HG03571 (cell line): ENCODE data around the gene NXT1.

Experiments
- ATAC-seq: cut with Tn5 transposase; IDR thresholded peaks from one replicate; pipeline ENCODE4 v1.9.1; 2021; ENCODE audit not compliant: unreplicated experiment

NXT1 gene

GRCh38 chr20:23358923-23359593 lies 8.5 kb downstream of the NXT1 start:
- ATAC-seq = no peak

DNA sequence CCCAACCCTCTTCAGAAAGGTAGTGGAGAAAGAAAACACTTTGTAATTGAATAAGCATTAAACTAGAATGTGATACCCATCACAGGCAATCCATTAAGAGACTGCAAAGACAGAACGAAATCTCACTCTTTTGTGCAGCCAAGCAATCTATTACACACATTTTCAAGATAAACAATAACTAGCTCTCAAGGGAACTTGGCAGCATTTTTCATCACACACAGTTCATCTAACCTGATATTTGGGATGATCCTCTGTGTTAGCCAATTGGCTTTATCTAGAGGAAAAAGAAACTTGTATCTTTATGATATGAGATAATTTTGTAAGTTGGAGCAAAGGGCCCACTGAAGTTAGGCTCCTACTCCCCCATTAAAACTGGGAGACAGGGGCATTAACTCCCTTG lies 9.9 kb downstream of the NXT1 start:
- no peak for ATAC-seq

GRCh38 chr20:23361119-23361475 lies 10.5 kb downstream of the NXT1 start:
- no peak for ATAC-seq

DNA sequence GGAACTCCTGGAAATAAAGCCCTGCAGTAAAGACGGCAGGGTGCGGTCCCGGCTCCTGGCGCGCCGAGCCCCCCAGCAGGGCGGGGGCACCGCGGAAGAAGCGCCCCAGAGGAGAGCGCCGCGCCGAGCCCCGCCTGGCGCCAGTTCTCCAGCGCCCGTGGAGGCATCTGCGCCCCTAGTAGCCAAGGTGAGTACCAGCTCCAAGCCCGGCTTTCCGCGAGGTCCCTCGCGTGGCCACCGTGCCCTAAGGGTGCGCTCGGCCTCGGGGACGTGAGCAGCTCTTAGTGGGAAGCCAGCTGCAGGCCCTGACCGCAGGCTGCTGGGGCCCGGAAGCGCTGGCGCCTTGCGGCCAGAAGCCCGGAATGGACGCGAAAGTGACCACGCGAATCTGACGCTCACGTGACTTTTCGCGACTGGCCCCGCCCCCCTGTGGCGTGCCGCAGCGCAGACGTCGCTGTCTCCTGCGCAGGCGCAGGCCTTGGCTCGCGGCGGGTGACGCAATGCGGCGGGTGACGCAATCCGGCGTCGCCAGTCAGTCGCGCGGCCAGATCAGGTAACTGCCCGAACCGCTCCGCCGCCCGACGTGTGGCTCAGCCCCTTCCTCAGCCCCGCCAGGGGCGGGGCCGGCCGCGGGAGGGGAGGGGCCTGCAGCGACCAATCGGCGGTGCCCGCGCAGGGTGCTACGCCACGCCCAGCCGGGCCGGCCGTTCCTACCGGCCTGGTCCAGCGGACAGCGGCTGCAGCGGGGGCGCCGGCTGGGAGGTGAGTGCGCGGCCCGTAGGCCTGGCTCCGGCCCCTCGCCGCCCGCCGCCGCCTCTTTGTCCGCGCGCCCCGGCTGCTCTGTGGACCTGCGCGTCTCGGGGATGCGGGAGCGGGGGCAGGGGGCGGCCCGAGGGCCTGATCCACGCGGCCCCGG lies 11.1 kb downstream of the NXT1 start, which contains the start of gene GZF1:
GZF1 (plus strand) TSS at position 707 of the 916 bp plus-strand sequence. CDS start 2,202 bp downstream, outside the sequence.
- peak; percentile 70 for ATAC-seq

DNA sequence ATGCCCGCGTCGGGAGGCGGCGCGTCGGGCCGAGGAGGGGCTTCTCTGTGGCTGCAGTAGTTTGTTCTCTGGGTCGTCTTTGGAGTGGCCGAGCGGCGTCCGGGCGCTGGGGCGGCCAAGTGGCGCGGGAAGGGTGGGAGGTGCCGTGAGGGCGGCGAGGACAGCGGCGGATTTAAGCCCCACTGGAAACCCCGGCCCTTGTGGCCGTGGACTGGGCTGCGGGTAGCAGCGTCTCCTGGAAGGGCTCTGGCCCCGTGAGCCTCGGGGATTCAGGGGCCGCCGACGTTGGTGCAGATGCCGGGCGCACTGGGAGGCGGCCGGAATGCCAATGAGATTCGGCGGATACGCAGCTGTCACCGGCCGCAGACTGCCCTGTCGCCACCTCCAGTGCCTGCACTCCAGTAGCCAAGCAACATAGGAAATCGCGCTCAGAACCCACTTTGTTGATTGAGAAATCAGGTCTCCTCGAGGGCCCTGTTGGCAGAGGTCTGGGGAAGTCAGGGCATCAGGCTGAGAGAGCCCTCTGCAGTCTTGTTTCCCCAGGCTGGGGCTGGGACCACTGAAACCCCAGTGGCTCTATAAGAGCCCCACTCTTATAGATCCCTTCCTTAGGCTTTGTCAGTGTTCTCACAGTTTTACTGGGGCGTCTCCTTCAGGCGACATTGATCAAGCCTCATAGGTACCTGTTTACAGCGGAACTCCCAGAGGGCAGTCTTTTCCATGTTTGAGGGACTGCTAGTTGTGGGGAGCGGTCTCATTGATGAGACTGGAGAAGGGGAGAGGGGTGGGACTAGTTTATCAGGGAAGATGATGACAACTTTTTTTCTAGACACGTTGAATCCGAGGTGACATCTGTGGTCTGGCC lies 12.0 kb downstream of the NXT1 start:
- ATAC-seq = peak; percentile 12

DNA sequence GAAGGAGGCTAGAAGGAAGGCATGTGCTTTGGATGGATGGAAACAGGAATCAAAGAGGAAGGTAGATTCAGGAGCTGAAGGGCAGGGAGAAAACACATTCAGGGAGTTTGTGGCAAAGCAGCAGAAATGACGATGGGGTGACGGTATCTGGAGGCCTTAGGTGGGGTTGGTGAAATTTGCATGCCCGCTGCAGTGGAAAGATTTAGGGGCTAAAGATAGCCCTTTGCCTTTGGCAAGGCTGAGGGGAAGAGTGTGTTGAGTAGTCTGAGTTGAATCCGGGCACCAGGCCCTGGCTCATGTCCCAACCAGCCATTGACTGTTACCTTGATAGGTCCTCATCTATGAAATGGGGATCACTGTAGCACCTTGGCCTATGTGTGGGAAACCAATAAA lies 12.7 kb downstream of the NXT1 start:
- no peak for ATAC-seq

- no peak for ATAC-seq
Observed at GRCh38 chr20:23365390-23366165, 15.0 kb downstream of the NXT1 start.

DNA sequence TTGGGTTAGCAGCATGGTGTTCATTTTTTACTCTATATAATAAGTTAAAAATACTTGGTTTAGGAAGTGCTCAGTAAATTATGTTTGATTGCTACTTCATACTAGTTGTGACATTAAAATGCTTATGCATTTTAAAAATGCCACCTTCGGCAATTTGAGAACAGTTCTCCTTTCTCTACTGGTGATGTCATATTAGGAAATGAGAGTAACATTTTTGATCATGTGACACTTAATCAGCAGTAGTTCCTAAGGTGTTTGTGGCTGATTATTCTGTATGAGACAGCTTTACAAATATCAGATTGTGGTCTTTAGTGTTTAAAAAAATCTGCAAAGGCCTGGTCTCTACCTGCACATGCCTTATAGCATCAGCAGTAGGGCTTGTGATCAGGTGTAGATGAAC lies 15.8 kb downstream of the NXT1 start:
- no peak for ATAC-seq

GRCh38 chr20:23367770-23368169 lies 17.2 kb downstream of the NXT1 start:
- ATAC-seq = no peak

DNA sequence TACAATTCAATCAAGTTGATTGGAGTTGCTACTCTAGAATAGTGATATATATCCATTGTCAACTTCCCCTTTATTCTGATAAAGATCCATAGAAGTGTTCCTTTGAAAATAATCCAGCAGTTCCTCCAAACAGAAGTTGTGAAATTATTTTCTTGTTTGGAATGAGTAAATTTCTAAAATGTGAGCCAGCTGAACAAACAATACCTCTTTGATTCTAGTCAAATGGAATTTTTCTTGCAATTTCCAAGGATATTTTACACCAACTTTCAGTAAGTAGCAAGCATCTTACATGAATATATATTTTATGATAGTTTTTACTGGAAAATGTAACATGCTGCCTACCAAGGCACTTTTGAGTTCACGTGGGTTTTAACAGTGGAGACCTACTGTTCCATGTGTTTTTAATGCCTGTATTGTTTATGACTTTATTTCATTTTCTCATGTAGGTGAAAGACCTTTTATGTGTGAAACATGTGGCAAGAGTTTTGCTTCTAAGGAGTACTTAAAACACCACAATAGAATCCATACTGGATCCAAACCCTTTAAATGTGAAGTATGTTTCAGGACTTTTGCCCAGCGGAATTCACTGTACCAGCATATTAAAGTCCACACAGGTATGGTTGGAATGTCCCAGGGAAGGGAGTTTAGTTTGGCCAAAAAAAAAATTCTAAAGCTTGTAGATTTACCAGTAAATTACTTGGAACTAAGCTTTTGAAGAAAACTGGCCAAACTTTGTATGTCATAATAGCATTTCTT lies 17.9 kb downstream of the NXT1 start:
- no peak for ATAC-seq

DNA sequence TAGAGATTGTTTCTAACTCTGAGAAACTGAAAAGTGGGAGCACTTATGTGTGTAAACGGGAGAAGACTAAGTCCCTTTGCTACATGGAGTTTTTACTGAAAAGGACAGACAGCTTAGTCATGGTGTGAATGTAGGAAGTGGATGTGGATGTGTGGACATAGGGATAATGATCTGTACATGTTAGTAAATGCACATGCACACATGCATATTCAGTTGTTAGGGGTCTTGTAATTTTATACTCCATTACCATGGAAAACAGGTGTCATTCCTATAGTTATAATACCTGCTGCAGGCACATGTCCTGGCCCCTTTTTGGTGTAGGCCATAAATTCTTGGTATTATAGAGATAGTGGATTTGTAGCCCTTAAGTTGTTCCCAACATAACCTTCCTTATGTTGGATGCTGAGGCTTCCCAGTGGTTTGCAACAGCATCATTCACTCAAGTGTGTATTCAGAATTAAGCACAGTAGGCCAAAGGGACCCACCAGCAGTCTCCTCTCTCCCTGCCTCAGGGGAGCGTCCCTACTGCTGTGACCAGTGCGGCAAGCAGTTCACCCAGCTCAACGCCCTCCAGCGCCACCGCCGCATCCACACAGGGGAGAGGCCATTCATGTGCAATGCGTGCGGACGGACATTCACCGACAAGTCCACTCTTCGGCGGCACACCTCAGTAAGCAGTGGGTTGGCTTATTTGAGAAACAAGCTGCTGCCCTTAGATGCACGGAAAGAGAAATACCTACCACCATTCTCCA lies 18.7 kb downstream of the NXT1 start:
- ATAC-seq = no peak

GRCh38 chr20:23370274-23370673 lies 19.7 kb downstream of the NXT1 start:
- no peak for ATAC-seq

DNA sequence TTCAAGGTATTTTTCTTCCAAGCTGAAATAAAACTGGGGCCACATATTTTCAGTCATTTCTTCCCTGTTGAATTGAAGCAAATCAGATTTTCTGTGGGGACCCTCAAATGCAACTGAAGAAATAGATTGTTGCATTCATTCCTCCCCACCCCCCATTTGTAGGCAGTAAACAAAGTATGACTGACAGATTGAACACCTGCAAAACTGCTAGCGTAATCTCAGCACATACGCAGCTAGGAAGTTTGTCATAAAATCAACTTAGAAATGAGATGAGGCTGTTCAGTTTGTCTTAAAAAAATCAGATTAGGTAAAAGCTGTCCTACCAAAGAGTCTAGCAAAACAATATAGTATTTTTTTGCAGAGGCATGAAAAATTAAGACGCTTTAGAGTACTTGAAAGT lies 20.3 kb downstream of the NXT1 start:
- no peak for ATAC-seq

GRCh38 chr20:23371496-23371895 lies 20.9 kb downstream of the NXT1 start:
- no peak for ATAC-seq

GRCh38 chr20:23374441-23374840 lies 23.9 kb downstream of the NXT1 start:
- ATAC-seq = no peak

- no peak for ATAC-seq
Observed at GRCh38 chr20:23375827-23376226, 25.2 kb downstream of the NXT1 start.

- no peak for ATAC-seq
Observed at GRCh38 chr20:23379772-23380171, 29.2 kb downstream of the NXT1 start.

DNA sequence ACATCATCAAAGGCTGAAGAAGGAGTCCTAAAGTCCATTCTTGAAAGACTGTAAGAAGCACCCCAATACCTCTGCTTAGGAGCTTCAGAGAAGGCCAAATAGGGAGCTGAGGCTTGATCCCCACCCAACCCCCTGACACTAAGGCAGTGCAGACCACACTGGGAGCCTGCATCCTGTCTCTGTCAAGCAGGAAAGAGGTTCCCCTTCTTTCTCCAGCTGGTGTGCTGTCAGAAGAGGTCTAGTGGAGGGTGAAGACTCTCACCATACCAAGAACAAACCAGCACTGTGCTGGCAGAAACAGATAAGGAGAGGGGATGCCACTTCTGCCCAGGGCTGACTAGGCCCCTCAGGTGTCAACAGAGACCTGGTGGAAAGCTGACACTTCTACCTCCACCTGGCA lies 31.3 kb downstream of the NXT1 start:
- no peak for ATAC-seq
